HG03457 (cell line): ENCODE results near the gene NELFB.
A peak's percentile ranks its signal among the peaks of the same experiment; 100 is the strongest.

Source experiments
- ATAC-seq: cut with Tn5 transposase; IDR thresholded peaks from one replicate; pipeline ENCODE4 v1.9.1; 2021; ENCODE audit warnings: moderate number of reproducible peaks; ENCODE audit not compliant: unreplicated experiment

Gene NELFB

DNA sequence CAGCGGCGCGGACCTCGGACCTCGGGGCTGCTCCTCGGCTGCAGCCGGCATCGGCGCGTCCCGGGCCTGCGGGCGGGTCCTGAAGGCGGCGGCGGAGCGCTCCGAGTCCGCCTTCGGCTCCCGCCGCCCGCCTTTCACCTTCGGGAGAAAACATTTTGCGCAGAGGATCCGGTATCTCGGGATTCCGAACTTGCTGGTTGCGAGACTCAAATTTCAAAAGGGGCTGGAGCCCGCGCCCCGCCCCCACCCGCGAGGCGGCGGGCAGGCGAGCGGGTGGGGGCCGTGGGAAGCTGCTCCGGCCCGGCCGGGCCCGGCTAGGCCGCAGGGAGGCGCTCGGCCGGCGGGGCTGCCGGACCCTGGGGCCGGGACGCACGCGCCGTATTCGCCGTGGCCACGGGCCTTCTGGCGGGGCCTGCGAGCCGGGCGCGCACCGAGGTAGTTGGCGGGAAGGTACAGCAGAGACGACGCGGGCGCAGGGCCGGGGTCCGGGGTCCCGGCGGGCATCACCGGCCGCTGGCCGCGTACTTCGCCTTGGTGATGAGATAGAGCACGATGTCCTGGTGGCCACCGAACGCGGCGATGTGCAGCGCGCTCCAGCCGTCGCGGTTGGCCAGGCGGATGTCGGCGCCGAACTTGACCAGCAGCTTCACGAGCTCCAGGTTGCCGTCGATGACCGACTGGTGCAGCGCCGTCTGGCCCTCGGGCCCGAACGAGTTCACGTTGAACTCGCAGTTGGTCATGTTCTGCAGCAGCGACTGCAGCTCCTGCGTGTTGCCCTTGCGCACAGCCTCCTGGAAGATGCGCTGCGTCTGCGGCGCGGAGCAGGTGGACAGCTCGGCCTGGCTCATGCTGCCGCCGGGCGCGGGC, 46.2 kb downstream of the NELFB start:
- ATAC-seq = peak; percentile 15

DNA sequence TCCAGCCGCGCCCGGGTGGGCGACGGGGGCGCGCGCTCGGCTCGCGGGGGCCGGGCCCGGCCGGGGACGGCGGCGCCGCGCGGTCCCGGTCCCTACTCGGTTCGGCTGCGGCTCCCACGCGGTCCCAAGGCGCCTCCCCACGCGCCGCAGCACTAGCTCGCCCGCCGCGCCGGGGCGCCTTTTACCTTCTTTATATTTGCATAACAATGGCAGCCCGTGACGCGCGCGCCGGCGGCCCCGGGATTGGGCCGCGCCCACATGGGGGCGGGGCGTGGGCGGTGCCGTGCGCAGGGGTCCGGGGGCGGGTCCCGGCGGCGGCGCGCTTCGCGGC, 47.0 kb downstream of the NELFB start, which contains the start of gene NRARP:
Gene NRARP, minus strand, starts transcription at position 154 of the 331 bp plus-strand sequence. CDS start 343 bp downstream, outside the sequence.
- ATAC-seq = peak; percentile 39

DNA sequence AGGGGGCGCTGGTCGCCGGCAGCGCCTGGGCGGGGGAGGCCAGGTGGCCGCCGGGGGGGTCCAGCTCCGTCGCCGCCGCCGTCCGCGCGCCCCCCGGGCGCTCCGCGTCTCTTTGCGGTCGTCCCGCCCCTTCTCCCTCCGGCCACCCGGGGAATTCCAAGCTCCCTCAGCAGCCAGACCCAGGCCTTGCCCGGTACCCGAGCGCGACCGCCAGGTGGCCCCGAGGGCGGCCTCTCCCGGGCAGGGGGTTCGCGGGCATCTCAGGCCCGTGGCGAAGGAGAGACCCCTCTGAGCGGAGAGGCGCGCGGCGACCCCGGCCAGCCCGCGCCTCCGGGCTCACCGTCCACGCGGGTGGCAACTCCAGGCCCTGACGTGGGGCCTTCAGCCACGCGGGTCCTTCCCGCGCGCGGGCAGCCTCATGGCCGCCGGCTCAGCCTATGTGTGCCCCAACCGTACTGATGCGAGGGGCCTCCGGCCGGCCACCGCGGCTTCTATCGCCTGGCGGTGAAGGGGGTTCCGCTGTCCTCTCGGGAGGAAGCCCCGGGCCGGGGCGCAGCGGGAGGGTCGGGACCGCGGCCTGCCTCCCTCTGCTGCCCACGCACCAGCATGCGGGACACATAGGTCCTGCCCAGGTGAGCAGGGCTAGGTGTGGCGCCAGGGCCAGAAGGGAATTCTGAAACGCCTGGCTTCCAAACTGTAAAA, 47.5 kb downstream of the NELFB start:
- peak; percentile 37 for ATAC-seq

DNA sequence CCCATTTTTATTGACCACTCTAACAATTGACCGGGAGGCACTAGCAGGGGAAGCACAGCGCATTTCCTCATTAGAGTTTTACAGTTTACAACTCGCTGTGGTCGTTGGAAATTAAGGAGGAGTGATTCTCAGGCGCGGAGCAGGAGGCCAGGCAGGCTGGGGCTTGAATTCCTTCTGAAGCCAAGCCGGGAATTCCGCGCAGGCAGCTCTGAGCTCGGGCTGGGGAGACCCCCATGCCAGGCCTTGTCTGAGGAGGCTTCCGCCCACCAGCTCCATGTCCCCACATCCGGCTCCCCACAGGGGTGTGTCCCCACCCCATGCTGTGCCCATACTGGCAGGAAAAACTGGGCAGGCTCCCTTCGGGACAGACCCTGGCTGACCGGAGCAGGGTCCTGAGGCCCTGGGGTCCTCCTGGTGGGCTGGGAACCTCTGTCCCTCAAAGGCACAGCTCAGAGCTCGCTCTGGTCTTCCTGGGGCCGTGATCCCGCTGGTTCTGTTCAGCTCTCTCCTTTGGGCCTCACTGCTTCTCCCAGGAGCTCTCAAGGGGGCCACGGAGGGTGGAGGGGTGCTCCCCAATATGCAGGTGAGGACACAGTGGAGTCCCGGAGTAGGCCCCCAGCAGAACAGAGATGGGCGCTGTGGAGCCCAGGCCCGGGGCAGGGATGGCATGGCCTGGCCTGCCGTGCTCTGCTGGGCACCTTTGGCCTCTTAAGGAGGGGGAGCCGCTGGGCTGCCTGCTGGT, 48.2 kb downstream of the NELFB start:
- no peak for ATAC-seq

DNA sequence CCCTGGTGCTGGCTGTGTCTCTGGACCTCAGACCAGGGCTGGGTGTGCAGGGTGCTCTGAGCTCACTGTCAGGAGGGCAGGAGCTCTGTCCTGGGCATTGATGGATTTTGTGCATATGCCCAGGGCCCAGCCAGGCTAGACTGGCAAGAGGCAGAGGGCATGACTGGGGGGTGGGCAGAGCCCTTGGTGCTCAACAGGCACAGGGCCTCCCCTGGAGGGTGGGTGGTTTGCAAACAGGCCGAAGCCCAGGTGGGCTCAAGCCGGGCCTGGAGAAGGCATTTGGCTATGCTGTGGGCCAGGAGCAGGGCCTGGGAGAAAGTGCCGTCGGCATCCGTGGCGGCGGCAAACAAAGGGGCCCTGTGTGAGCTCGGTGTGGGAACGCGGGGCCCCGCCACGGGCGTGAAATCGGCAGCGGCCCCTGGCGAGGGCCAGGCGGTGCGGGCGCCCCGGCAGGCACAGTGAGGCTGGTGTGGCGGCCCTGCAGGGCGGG, 48.8 kb downstream of the NELFB start:
- ATAC-seq = no peak

DNA sequence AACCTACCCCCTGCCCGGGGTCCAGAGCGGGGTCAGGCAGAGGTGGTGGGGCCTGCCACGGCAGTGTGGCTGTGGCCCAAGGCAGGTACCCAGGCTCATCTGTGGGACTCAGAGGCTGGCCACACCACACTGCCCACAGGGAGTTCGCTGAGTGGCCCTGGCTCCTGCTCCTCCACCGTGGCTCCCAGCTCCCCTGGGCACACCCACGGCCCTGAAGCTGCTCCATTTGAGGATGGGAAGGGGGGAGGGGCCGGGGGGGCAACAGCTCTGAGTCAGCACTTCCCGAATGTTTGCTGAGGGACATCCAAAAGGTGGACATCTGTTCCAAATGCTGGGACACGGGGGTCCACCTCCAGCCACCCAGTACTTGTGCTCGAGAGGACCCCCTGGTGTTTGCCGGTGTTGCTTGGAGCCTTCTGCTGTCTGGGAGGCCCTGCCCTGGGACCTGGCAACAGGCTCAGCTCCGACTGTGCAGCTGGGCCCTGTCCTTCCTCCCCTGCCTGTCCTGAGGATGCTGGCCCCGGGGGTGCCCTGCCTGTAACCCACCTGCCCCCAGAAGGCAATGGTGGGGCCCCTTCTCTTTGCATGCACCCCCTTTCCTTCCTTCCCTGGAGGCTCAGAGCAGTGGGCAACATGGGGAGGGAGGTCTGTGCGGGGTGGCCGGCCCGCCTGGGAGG, 49.4 kb downstream of the NELFB start:
- ATAC-seq = no peak

DNA sequence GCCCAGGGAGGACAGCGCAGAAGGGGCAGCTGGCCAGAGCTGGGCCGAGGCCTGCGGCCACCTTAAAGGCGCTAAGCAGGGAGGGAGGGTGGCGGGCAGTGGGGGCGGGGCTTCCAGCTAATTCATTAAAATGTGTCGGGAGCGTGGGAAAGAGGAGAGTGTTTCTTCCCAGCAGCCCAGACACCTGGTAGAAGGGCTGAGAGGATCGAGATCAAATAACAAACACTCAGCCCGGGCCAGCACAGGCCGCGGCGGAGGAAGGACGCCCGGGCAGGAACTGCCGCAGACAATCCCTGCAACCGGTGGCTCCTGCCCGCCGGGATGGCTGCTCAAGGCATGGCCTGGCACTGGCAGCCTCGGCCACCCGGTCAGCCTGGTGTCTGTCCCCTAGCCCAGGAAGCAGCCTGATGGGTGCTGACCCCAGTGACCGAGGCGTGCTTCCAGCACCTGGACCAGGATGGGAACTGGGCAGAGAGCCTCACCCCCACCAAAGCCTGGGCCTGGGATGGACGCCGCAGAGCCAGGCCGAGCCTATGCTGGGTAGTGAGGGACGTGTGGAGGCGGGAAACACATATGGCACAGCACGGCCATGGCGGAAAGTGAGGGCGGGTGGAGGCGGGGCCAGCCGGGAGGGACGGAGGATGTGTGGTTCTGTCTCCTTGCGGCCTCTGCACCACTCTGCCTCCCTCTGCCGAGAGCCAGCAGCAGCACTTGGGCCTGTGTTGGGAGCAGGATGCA, 50.1 kb downstream of the NELFB start:
- ATAC-seq = no peak

DNA sequence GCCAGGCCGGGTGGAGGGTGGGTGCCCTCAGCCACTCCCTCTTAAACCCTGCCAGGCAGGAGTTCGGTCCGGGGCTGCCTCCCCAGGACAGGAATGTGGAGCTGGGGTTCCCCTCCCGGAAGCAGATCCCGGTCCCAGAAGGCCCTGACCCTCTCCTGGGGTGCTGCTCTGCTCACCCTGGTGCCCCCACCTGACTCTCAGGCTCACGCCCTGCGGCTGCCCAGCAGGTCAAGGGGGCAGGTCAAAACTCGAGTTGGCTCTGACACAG, 50.6 kb downstream of the NELFB start:
- ATAC-seq = no peak

DNA sequence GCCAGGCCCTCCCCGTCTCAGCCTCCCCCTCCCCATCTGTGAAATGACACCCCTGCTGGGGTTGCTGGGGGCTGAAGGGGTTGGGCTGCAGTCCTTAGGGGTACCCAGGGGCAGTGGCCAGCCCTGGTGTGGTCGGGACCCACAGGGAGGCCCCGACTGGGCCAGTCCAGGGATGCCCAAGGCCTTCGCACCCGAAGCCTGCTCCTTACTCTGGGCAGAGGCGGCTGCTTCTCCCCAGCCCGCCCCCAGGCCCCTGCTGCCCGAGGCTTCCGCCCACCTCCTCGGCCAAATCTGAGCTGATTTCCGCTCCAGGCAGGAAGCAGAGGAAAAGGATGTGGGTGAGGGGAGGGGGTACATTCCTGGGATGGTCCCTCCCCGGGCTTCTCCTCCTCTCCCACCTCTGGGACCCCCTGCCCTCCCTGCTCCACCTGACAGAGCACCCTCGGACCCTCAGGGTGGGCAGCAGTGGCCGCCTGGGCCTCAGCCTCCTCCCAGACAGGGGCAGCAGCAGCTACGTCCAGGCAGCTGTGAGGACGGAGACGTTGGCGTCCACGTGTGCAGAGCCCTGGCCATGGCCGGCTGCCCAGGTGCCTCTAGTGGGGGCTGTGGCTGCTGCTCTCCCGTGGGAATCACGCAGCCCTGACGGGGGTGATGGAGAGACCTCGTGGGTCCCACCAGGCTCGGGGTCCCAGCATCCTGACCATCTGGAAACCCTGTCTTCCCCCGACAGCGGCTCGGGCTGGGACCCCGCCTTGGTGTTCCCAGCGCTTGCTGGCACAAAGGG, 51.1 kb downstream of the NELFB start:
- no peak for ATAC-seq

DNA sequence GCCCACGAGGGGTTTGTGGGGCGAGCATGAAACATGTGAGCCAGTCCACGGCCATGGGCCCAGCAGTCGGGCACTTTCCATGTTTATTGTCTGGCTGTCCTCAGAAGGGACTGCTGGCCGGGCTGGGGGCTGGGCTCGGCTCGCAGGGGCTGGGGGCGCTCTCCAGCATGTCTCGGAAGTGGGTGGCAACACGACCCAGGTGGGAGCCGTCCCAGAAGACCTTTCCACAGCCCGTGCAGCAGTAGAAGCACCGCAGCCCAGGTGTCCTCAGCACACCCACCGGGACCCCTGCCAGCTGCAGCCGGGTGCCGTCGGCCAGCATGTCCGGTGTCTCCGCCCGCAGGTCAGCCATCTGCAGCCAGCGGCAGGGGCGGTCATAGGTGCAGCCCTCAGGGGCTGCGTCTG, 51.7 kb downstream of the NELFB start:
- ATAC-seq = no peak

DNA sequence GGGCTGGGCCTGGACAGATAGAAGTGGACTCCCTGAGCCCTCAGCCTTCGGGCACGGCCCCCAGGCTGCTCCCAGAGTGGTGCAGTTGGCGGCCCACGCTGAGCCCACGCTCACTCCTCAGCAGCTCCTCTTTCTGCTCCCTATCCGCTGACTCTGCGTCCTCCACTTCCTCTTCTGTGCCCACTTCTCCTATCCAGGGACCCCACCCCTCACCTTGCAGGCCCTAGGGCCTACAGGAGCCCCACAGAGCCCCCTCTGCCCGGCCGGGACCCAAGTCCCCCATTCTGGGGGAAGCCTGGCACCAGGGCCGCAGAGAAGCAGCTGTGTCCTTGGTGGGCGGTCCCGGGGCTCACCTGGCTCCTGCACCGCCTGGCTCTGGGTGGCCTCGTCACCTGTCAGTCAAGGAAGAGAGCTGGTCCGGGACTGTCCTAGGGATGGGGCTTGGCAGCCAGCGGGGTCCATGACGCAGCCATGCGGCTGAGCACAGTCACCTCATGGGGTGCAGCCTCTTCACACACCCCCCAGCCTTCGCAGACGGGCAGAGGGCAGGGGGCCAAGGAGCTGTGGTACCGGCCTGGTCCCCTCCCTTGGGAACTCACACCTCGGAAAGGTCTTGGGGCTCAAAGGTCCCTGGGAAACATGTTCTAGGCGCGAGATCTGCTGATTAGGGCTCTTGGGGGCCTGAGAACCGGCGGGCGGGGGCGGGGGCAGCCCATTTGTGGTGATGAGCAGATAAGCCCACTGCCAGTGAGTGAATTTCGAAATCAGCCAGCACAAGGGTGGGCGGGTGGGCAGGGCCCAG, 52.3 kb downstream of the NELFB start:
- no peak for ATAC-seq

DNA sequence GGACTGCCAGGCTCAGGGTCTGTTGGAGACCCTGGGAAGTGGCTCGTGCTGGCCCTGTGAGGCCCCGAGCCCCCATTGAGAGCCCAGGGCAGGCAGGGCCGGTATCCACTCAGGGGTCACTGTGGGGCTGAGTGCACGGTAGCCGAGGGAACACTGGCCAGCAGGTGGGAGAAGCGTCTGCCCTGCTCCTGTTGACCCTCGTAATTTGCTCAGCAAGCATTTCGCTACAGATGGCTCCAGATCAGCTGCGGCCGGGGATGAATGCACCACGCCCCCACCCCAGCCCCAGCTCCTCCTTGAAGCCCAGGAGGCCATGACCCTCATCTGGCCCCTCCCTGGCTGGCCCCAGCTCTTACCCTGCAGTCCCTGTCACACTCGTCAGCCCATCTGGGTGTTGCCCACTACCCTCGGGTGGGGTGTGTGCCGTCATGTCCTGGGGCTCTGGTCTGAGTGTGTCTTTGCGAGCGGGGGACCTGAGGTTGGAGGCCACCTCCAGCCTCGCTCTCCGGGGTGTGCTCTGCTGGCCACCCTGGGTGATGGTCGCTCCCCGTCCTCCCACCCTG, 53.0 kb downstream of the NELFB start:
- ATAC-seq = no peak

DNA sequence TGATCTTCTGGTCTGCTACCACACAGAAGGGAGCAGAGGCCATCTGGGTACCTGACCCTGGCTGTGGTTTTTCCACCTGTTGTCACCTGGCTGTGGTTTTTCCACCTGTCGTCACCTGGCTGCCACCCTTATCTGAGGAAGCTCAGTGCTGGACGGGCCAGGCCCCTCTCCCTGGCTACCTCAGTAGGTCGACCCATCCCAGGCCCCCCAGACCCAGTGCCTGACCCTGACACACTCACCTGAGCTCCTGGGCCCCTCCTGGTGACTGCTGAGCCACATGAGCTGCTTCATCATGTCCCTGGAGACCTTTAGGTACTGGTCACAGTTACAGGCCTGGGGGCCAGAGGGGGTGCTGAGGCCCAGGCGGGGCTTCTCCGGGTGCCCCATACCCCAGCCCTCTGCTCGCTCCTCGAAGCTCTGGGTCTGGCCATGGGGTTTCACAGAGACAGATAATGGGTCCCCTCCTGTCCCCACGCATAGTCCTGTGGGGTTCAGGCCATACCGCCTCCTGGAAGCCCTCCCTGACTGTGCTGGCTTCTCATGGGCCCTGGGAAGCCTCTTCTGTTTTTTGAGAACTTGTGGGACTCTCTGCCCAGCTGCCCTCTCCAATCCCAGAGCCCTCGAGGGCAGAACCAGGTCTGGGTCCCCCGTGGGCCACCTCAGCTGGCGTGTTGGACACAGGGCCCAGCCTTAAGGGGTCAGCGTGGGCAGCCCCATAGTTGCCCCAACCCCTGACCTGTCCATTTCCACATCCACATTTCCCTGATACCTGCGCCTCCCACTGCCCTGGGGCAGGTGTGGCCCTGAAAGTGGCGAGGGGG, 54.5 kb downstream of the NELFB start:
- ATAC-seq = no peak

DNA sequence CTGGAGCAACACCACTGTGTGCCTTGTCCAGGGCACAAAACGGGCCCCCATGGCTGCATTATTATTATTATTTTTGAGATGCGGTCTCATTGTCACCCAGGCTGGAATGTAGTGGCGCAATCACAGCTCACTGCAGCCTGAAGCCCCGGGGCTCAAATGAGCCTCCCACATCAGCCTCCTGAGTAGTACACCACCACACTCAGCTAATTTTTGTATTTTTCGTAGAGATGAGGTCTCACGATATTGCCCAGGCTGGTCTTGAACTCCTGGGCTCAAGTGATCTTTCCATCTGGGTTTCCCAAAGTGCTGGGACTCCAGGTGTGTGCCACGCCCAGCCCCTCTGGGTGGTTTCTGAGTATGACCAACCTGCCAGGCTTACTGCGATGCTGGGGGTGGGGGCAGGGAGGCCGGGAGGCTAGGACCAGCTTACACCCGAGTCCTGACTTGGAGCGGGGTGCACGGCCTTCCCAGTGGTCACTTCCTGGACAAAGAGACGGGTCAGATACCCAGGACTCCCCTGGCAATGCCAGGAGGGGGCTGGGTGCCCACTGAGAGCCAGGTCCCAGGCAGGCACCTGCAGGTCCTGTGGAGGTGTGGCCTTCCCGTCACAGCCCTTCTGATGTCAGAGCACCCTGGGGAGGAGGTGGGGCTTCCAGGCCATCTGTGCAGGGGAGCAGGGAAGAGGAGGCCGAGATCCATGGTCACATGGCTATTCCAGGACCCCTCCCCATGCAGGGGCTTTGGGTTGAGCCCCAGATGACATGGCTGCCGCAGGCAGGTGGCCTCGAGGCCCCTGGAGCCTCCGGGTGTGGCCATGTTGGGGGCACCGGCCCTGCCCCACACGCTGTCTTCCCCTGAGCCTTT, 55.3 kb downstream of the NELFB start:
- no peak for ATAC-seq

DNA sequence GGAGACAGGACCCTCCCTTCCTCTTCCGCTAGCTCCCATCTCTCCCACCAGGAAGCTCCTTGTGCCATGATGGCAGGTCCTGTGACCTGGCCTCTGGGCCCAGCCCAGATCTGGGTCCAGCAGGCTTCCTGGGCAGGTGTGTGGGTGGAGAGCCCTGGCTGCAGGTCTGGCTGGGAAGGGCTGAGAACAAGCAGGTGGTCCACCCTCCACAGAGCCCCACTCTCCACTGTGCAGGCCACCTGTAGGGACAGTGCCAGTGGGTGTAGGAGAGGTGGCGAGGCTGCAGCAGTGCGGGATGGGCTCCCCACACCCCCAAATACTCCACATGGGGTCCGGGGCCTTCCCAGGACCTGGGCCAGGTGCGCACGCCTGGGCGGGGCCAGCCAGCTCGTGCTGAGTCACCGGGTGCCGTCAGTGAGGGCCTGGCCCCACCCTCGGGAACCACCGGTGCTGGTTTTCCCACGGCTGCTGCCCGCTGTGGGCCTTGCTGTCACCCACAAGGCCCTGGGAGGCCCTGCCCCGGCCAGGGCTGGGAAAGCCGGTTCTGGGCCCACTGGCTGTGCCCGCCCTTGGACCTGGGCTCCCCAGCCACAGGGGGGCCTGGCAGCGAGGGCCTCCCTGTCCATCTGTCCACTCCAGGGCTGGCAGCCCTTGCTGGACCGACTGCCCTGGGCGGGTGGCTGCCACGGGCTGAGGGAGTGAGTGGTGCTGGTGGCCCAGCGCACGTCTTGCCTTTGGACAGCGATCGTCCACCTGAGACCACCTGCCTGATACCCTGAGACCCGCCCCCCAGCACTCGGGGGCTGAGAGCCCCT, 56.3 kb downstream of the NELFB start:
- ATAC-seq = no peak
